Measurements from ENCODE around the gene TLL1. TPM values are rescaled to one million over a fixed set of nuclear protein-coding genes. Genes with fewer than 3 reads are reported as not detected.

TLL1 gene
- total RNA-seq (2021; ENCODE audit: unreplicated experiment): 0.41 TPM
- polyA plus RNA-seq (2012; ENCODE audit: insufficient read length): 0.24 TPM
- Bru-seq, nascent RNA: percentile 21 among the genes with signal in this experiment
- BruChase-seq, experiment 1, labeled RNA remaining after a 2-hour chase: percentile 15 among the genes with signal in this experiment
- percentile 14 among the genes with signal in this experiment for BruChase-seq, experiment 2, labeled RNA remaining after a 6-hour chase
- long read RNA-seq, partial matches to known transcripts: 1 of 1 reads
- long read RNA-seq, other reads (novel, unspliced or antisense): 0 of 1 reads

DNA sequence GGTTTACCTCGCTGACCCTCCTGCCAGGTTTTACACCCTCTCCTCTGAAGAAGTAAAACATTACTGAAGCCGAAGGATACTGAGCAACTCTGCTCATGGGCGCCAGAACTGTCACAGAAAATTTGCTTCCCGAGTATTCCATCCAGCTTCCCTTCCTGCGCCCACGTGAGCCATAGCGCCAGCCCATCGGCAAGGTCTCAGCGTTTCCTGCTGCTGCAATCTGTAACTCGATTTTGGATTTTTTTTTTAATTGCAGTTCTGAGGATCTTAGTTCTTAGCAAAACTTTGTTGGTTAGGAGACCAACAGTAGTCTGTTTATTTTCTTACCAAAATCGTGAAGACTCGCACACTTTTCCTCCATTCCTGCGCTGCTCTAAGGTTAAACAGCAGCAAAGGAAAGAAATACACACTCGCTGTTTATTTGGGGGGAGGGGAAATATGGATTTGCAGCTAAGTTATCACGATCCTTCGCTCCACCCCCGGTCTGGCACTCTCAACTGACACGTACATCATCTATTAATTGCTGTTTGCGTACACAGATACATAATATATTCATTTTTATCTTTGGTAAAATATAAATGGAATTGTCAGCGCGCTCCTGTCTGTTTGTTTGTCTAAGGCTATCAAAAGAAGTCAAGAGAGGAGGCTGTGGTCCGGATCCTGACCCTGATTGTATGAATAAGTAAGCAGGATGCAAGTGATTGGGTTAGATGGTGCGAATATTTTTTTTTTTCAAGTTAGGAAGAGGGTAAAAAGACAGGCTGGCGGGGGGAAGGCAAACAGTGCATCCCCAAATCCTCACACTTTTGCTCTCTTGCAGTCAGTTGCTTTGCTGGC lies at the start of gene TLL1:
Gene TLL1 (plus strand): TSS at position 777 of the 837 bp plus-strand sequence. CDS start 668 bp downstream, outside the sequence.
- POLR2A ChIA-PET: no interaction called here
- no peak within 1 kb of the TSS for H3K27ac ChIP-seq (ENCODE audit: low read length)

GRCh38 chr4:165826166-165826565 lies 46.9 kb upstream of the TLL1 start:
- Histone ChIP-seq H3K36me3 (ENCODE audit: control insufficient read depth, insufficient read depth, low read length) (no peaks in the 10 kb centered on the region), H3K4me1 (ENCODE audit: control insufficient read depth, insufficient read depth, low read length) (no peaks in the 10 kb centered on the region), H3K4me3 (ENCODE audit: low read depth in 2 of 2, low read length in 2 of 2) (no peak overlapping the region), H3K9me3 (ENCODE audit: control insufficient read depth, insufficient read depth, low read depth, low read length) (no peaks in the 10 kb centered on the region), H3K27ac (ENCODE audit: low read length) (no peak overlapping the region), H3K27me3 (ENCODE audit: control insufficient read depth, insufficient read depth, low read length) (no peaks in the 10 kb centered on the region)
- ChIA-PET CTCF (no interaction called here), POLR2A (no interaction called here)
- ATAC-seq (no peak), DNase-seq (ENCODE audit: low read depth, low spot score) (no peak)
- no peak for TF ChIP-seq POLR2AphosphoS5 (IDR thresholded peaks at IDR 0.05; ENCODE audit: low read depth, low read length)
- TF ChIP-seq TCF7L2 (IDR thresholded peaks at IDR 0.05; ENCODE audit: low read depth, low read length): no peak
- TF ChIP-seq, protein P1, sequence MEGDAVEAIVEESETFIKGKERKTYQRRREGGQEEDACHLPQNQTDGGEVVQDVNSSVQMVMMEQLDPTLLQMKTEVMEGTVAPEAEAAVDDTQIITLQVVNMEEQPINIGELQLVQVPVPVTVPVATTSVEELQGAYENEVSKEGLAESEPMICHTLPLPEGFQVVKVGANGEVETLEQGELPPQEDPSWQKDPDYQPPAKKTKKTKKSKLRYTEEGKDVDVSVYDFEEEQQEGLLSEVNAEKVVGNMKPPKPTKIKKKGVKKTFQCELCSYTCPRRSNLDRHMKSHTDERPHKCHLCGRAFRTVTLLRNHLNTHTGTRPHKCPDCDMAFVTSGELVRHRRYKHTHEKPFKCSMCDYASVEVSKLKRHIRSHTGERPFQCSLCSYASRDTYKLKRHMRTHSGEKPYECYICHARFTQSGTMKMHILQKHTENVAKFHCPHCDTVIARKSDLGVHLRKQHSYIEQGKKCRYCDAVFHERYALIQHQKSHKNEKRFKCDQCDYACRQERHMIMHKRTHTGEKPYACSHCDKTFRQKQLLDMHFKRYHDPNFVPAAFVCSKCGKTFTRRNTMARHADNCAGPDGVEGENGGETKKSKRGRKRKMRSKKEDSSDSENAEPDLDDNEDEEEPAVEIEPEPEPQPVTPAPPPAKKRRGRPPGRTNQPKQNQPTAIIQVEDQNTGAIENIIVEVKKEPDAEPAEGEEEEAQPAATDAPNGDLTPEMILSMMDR (IDR thresholded peaks at IDR 0.05): no peak
- no peak for TF ChIP-seq SIN3A (IDR thresholded peaks at IDR 0.05; ENCODE audit: borderline replicate concordance, insufficient read depth, low read depth, low read length)
- no TSS peak for BruUV-seq (replicated peaks)
- in situ Hi-C loops (cut with HindIII; ENCODE audit: low pct_unique_long_range_greater_than_20kb, low sequenced_read_pairs): no loop called here
- intact Hi-C loops (cut with micrococcal nuclease; ENCODE audit: unreplicated experiment): no loop called here

More for the DNA sequence above, at the start of gene TLL1:
- DNase-seq (ENCODE audit: low read depth, low spot score) (no peak), ATAC-seq (peak; percentile 54; the same call in 1 of the 2 replicates)
- TF ChIP-seq, protein P1 (IDR thresholded peaks at IDR 0.05): no peak
- no peak for TF ChIP-seq POLR2AphosphoS5 (IDR thresholded peaks at IDR 0.05; ENCODE audit: low read depth, low read length)
- no peak for TF ChIP-seq SIN3A (IDR thresholded peaks at IDR 0.05; ENCODE audit: borderline replicate concordance, insufficient read depth, low read depth, low read length)
- TF ChIP-seq REST (IDR thresholded peaks at IDR 0.05; ENCODE audit: insufficient read depth in 1 of 2, low read depth in 2 of 2, low read length in 1 of 2): no peak
- TF ChIP-seq TCF7L2 (IDR thresholded peaks at IDR 0.05; ENCODE audit: low read depth, low read length): no peak
- Histone ChIP-seq H3K4me3 (ENCODE audit: low read depth in 2 of 2, low read length in 2 of 2) (peak within 1 kb of the TSS; percentile 37 to 59), H3K4me1 (ENCODE audit: control insufficient read depth, insufficient read depth, low read length) (no peaks in the 10 kb centered on the region; the same call in 1 of the 2 replicates), H3K27me3 (ENCODE audit: control insufficient read depth, insufficient read depth, low read length) (no peaks in the 10 kb centered on the region; the same call in 1 of the 2 replicates), H3K36me3 (ENCODE audit: control insufficient read depth, insufficient read depth, low read length) (peaks cover 4% of the 10 kb centered on the region; the same call in 1 of the 2 replicates), H3K9me3 (ENCODE audit: control insufficient read depth, insufficient read depth, low read depth, low read length) (no peaks in the 10 kb centered on the region)
- no TSS peak for BruUV-seq (replicated peaks)
- in situ Hi-C loops (cut with HindIII; ENCODE audit: low pct_unique_long_range_greater_than_20kb, low sequenced_read_pairs) (no loop called here), intact Hi-C loops (cut with micrococcal nuclease; ENCODE audit: unreplicated experiment) (no loop called here)
- CTCF ChIA-PET: no interaction called here

Measured in Panc1 (cell line).